Esophagus squamous epithelium (tissue), 5 donors: ENCODE measurements around the gene HIPK2. TPM values are rescaled to one million over a fixed set of nuclear protein-coding genes. Genes with fewer than 3 reads are reported as not detected.
A peak's percentile ranks its signal among the peaks of the same experiment; 100 is the strongest.

Source experiments
- DNase-seq: peaks from one replicate; lab custom pipeline; 2025; lab: John Stamatoyannopoulos, UW
- H3K27ac ChIP-seq, 4 donors: fragments of 200-600 bp; sonication (generic); one replicate each; pipeline ENCODE4 v1.5.1; 2016 to 2019; ENCODE audit warnings: mild to moderate bottlenecking in 1 of 4
- H3K27me3 ChIP-seq, 4 donors: fragments of 200-600 bp; sonication (generic); 1 replicate in 3 of 4; 2 replicates in 1 of 4; pipeline versions ENCODE4 v1.5.1 to v1.6.0; 2017 to 2021; ENCODE audit warnings: antibody characterized with exemption in 1 of 4
- H3K36me3 ChIP-seq, 3 donors: fragments of 200-600 bp; sonication (generic); one replicate each; pipeline ENCODE4 v1.5.1; 2016 to 2019
- H3K4me1 ChIP-seq, 3 donors: fragments of 200-600 bp; sonication (generic); one replicate each; pipeline ENCODE4 v1.5.1; 2017 to 2019
- H3K4me3 ChIP-seq, 4 donors: fragments of 200-600 bp; sonication (generic); 1 replicate in 3 of 4; 2 replicates in 1 of 4; pipeline ENCODE4 v1.5.1; 2016 to 2019; ENCODE audit warnings: mild to moderate bottlenecking in 2 of 4, moderate library complexity in 1 of 4
- H3K9me3 ChIP-seq, 3 donors: fragments of 200-600 bp; sonication (generic); one replicate each; pipeline ENCODE4 v1.5.1; 2016 to 2019
- CTCF ChIP-seq, 6 experiments: fragments of 450-650 bp in 4 of 6; fragments of 200-600 bp in 2 of 6; sonication (generic) in 2 of 6; IDR thresholded peaks; one replicate each; pipeline ENCODE4 v1.5.1; 2016 to 2019; ENCODE audit warnings: antibody characterized with exemption in 6 of 6, mild to moderate bottlenecking in 4 of 6, moderate library complexity in 4 of 6
- POLR2A ChIP-seq, 4 donors: fragments of 450-650 bp; IDR thresholded peaks; one replicate each; pipeline ENCODE4 v1.6.1; 2017; ENCODE audit warnings: antibody characterized with exemption in 4 of 4, mild to moderate bottlenecking in 4 of 4, moderate library complexity in 3 of 4
- WGBS, 2 donors: methylation state at CpG; one replicate each; pipeline ENCODE4 v1.1.5; 2018; 5-methylcytosine and 5-hydroxymethylcytosine counted together
- intact Hi-C: fragments of 100-400 bp; cut with DNase I; formaldehyde crosslinking; loops from one replicate; pipeline ENCODE4 v1.15.0; 2022
- total RNA-seq, 4 donors: library from RNA; depleted of rRNA; stranded (reverse); fragments of >200 nt; gene quantifications; one replicate each; pipeline ENCODE4 v1.1.0, GENCODE V29; 2016
- donor health status: DM: yes; HTN: yes; CAD: no.

The HIPK2 gene
- total RNA-seq, 4 donors from 2014 or later: 17.8 to 37.9 (median 29.3) TPM

- Histone ChIP-seq H3K9me3 (no peaks in the 10 kb centered on the region), H3K36me3 (peaks cover 0 to 57% (median 0%) of the 10 kb centered on the region in 3 donors), H3K27ac (no peak overlapping the region), H3K4me3 (no peak overlapping the region), H3K4me1 (peaks cover 12 to 64% (median 19%) of the 10 kb centered on the region in 3 donors), H3K27me3 (no peaks in the 10 kb centered on the region)
- intact Hi-C loops: no loop called here
- WGBS, 2 donors: 88 to 92% methylated on average over 13 of the region's 13 CpGs
- no peak for DNase-seq
- TF ChIP-seq CTCF (IDR thresholded peaks at IDR 0.05) (no peak), POLR2A (IDR thresholded peaks at IDR 0.05) (no peak)
Observed at GRCh38 chr7:139698844-139699243, 79.0 kb downstream of the HIPK2 start.

- no peak for DNase-seq
- intact Hi-C loops: no loop called here
- Histone ChIP-seq H3K27me3 (no peaks in the 10 kb centered on the region), H3K36me3 (peaks cover 0 to 57% (median 0%) of the 10 kb centered on the region in 3 donors), H3K4me3 (no peak overlapping the region), H3K4me1 (peaks cover 12 to 61% (median 19%) of the 10 kb centered on the region in 3 donors), H3K27ac (no peak overlapping the region), H3K9me3 (no peaks in the 10 kb centered on the region)
- TF ChIP-seq CTCF (IDR thresholded peaks at IDR 0.05): no peak
- TF ChIP-seq POLR2A (IDR thresholded peaks at IDR 0.05): no peak
- WGBS, 2 donors: 61 to 68% methylated on average over 9 of the region's 9 CpGs
Observed at GRCh38 chr7:139698278-139698677, 79.5 kb downstream of the HIPK2 start.

- H3K27ac ChIP-seq: no peak overlapping the region
- no peaks in the 10 kb centered on the region for H3K27me3 ChIP-seq
- H3K4me1 ChIP-seq: peaks cover 4 to 61% (median 9%) of the 10 kb centered on the region in 3 donors
- TF ChIP-seq CTCF (IDR thresholded peaks at IDR 0.05): no peak
- TF ChIP-seq POLR2A (IDR thresholded peaks at IDR 0.05): no peak
- intact Hi-C loops: no loop called here
- no peak for DNase-seq
- no peak overlapping the region for H3K4me3 ChIP-seq
- H3K9me3 ChIP-seq: no peaks in the 10 kb centered on the region
- peaks cover 0 to 56% (median 0%) of the 10 kb centered on the region in 3 donors for H3K36me3 ChIP-seq
- WGBS, 2 donors: 62 to 80% methylated on average over 10 of the region's 10 CpGs
Observed at GRCh38 chr7:139697056-139697455, 80.7 kb downstream of the HIPK2 start.

GRCh38 chr7:139696552-139696951 lies 81.2 kb downstream of the HIPK2 start:
- Histone ChIP-seq H3K4me1 (peaks cover under 1 to 62% (median 8%) of the 10 kb centered on the region in 3 donors), H3K4me3 (no peak overlapping the region), H3K27me3 (no peaks in the 10 kb centered on the region), H3K36me3 (peaks cover 0 to 52% (median 0%) of the 10 kb centered on the region in 3 donors), H3K9me3 (no peaks in the 10 kb centered on the region), H3K27ac (no peak overlapping the region)
- DNase-seq: no peak
- 56 to 79% methylated on average over 4 of the region's 4 CpGs for WGBS, 2 donors
- TF ChIP-seq POLR2A (IDR thresholded peaks at IDR 0.05) (peak in 1 of 4 donors; percentile 23), CTCF (IDR thresholded peaks at IDR 0.05) (no peak)
- intact Hi-C loops: no loop called here

GRCh38 chr7:139695588-139695987 lies 82.2 kb downstream of the HIPK2 start:
- no peak for TF ChIP-seq POLR2A (IDR thresholded peaks at IDR 0.05)
- no peak for TF ChIP-seq CTCF (IDR thresholded peaks at IDR 0.05)
- Histone ChIP-seq H3K4me3 (no peak overlapping the region), H3K36me3 (peaks cover 0 to 49% (median 0%) of the 10 kb centered on the region in 3 donors), H3K9me3 (no peaks in the 10 kb centered on the region), H3K27ac (no peak overlapping the region), H3K4me1 (peaks cover 7 to 71% (median 15%) of the 10 kb centered on the region in 3 donors), H3K27me3 (no peaks in the 10 kb centered on the region)
- WGBS, 2 donors: 52 to 72% methylated on average over 1 of the region's 1 CpG
- intact Hi-C loops: no loop called here
- DNase-seq: no peak
